Panc1 (cell line): ENCODE results near the gene SIRT6. TPM values are rescaled to one million over a fixed set of nuclear protein-coding genes. Genes with fewer than 3 reads are reported as not detected.

Experiments
- ATAC-seq: fragments of 200-7000 bp; cut with Tn5 transposase; 2 replicates; pipeline ENCODE4 v1.9.1; 2020; ENCODE audit warnings: mild to moderate bottlenecking, moderate library complexity
- BruUV-seq: library from RNA; stranded (reverse); fragments of 400-500 nt; replicated peaks from 2 replicates; lab custom pipeline; 2021; lab: Mats Ljungman, UMichigan
- CTCF ChIA-PET: fragments of 300-600 bp; sonication (Branson Sonifier 250); formaldehyde crosslinking; loops from one replicate; lab custom pipeline; 2022; ENCODE audit warnings: antibody characterized with exemption; lab: Charles Lee
- POLR2A ChIA-PET: fragments of 300-600 bp; sonication (Branson Sonifier 250); formaldehyde crosslinking; loops from one replicate; lab custom pipeline; 2022; ENCODE audit warnings: antibody characterized with exemption; lab: Charles Lee
- DNase-seq: peaks from one replicate; pipeline ENCODE4 v3.0.0-alpha.2; 2010; ENCODE audit warnings: low read depth, low spot score
- H3K27ac ChIP-seq: 2 replicates; pipeline ENCODE4 v1.5.1; 2011; ENCODE audit warnings: mild to moderate bottlenecking, low read length, inconsistent platforms
- H3K27me3 ChIP-seq: fragments of 200-500 bp; sonication (Bioruptor generic); 2 replicates; pipeline ENCODE4 v1.6.0; 2014; ENCODE audit warnings: low read length, inconsistent platforms; ENCODE audit not compliant: control insufficient read depth, insufficient read depth
- H3K36me3 ChIP-seq: fragments of 200-500 bp; sonication (Bioruptor generic); 2 replicates; pipeline ENCODE4 v1.5.1; 2014; ENCODE audit warnings: inconsistent platforms, mild to moderate bottlenecking, low read length, moderate library complexity; ENCODE audit not compliant: control insufficient read depth, insufficient read depth
- H3K4me1 ChIP-seq: 2 replicates; pipeline ENCODE4 v1.5.1; 2011; ENCODE audit warnings: inconsistent platforms, mild to moderate bottlenecking, low read length, moderate library complexity; ENCODE audit not compliant: control insufficient read depth, insufficient read depth
- H3K4me3 ChIP-seq, 2 experiments: 2 replicates each; pipeline ENCODE4 v1.5.1; 2011 to 2012; ENCODE audit warnings: low read depth in 2 of 2, low read length in 2 of 2, mild to moderate bottlenecking in 2 of 2, inconsistent platforms in 1 of 2, moderate library complexity in 1 of 2
- H3K9me3 ChIP-seq: fragments of 200-500 bp; sonication (Bioruptor generic); 2 replicates; pipeline ENCODE4 v1.5.1; 2014; ENCODE audit warnings: low read depth, mild to moderate bottlenecking, inconsistent platforms, low read length, moderate library complexity; ENCODE audit not compliant: control insufficient read depth, insufficient read depth
- CTCF ChIP-seq: fragments of 450-650 bp; IDR thresholded peaks from 2 replicates; pipeline ENCODE4 v1.5.1; 2017; ENCODE audit warnings: mild to moderate bottlenecking
- POLR2AphosphoS5 ChIP-seq: IDR thresholded peaks from 2 replicates; pipeline ENCODE4 v1.6.1; 2012; ENCODE audit warnings: mild to moderate bottlenecking, low read depth, low read length, moderate library complexity
- REST ChIP-seq, 2 experiments: IDR thresholded peaks; 2 replicates each; pipeline ENCODE4 v1.6.1; 2011 to 2012; ENCODE audit warnings: low read depth in 2 of 2, control low read depth in 1 of 2, low read length in 1 of 2, mild to moderate bottlenecking in 1 of 2, moderate library complexity in 1 of 2; ENCODE audit not compliant: insufficient read depth in 1 of 2
- SIN3A ChIP-seq: IDR thresholded peaks from 2 replicates; pipeline ENCODE4 v1.6.1; 2012; ENCODE audit warnings: low read depth, mild to moderate bottlenecking, low read length, moderate library complexity, borderline replicate concordance; ENCODE audit not compliant: insufficient read depth
- TCF7L2 ChIP-seq: IDR thresholded peaks from 2 replicates; pipeline ENCODE4 v1.6.1; 2011; ENCODE audit warnings: mild to moderate bottlenecking, low read depth, low read length, inconsistent platforms
- in situ Hi-C: cut with HindIII; loops from 2 replicates; pipeline ENCODE4 v1.10.0; 2016; ENCODE audit warnings: low sequenced_read_pairs, low pct_unique_long_range_greater_than_20kb
- intact Hi-C: fragments of 100-400 bp; cut with micrococcal nuclease; formaldehyde crosslinking; loops from one replicate; pipeline ENCODE4 v1.10.0; 2022; ENCODE audit not compliant: unreplicated experiment
- total RNA-seq: library from RNA; stranded (reverse); gene quantifications from one replicate; pipeline ENCODE4 v1.2.1, GENCODE V29; 2021; ENCODE audit not compliant: unreplicated experiment

SIRT6 gene
- total RNA-seq, 1 experiment from 2014 or later, result 19.8 TPM

- DNase-seq, result no peak
- TF ChIP-seq CTCF, result no peak
- TF ChIP-seq POLR2AphosphoS5, result no peak
- no peak for TF ChIP-seq TCF7L2
- TF ChIP-seq REST (IDR thresholded peaks at IDR 0.05; ENCODE audit: insufficient read depth in 1 of 2, low read depth in 2 of 2, low read length in 1 of 2), result no peak
- no peak for TF ChIP-seq SIN3A
- Histone ChIP-seq H3K27me3 (no peaks in the 10 kb centered on the region), H3K4me1 (peaks cover 4% of the 10 kb centered on the region), H3K9me3 (no peaks in the 10 kb centered on the region), H3K4me3 (no peak overlapping the region), H3K36me3 (no peaks in the 10 kb centered on the region), H3K27ac (no peak overlapping the region)
- in situ Hi-C loops, result no loop called here
- ChIA-PET POLR2A (interaction anchor here (0.6 kb wide), 1 partner anchor 1633 kb away, joined by 3 read pairs; no protein-coding TSS in a partner anchor), CTCF (no interaction called here)
- intact Hi-C loops, result no loop called here
- no peak; the same call in 1 of the 2 replicates for ATAC-seq
- BruUV-seq, result no TSS peak
These were observed 8.0 kb downstream of the SIRT6 start for GRCh38 chr19:4174213-4174894.

GRCh38 chr19:4173479-4174212, 8.7 kb downstream of the SIRT6 start:
- CTCF ChIA-PET, result no interaction called here
- in situ Hi-C loops (no loop called here), intact Hi-C loops (no loop called here)
- ATAC-seq, result no peak
- POLR2A ChIA-PET, result no interaction called here
- Histone ChIP-seq H3K9me3 (no peaks in the 10 kb centered on the region), H3K27ac (no peak overlapping the region), H3K36me3 (no peaks in the 10 kb centered on the region), H3K4me1 (peaks cover 4% of the 10 kb centered on the region), H3K27me3 (no peaks in the 10 kb centered on the region), H3K4me3 (no peak overlapping the region)
- no peak for DNase-seq
- TF ChIP-seq SIN3A (no peak), CTCF (no peak), POLR2AphosphoS5 (no peak), TCF7L2 (no peak), REST (IDR thresholded peaks at IDR 0.05; ENCODE audit: insufficient read depth in 1 of 2, low read depth in 2 of 2, low read length in 1 of 2) (no peak; a peak in 1 of 4 replicates)
- BruUV-seq, result no TSS peak
